Measurements from ENCODE around the gene VWA2.
"Not testable (repeated sequence)": the region's sequence is repeated elsewhere in the genome, so short reads cannot be mapped to it uniquely, and the experiment has no call there.

The VWA2 gene

GRCh38 chr10:114319406-114320248, 80.6 kb downstream of the VWA2 start:
- no peak for DNase-seq (ENCODE audit: low read depth in 2 of 2)

- DNase-seq (ENCODE audit: low read depth in 2 of 2): no peak
Measured at GRCh38 chr10:114320249-114321116, 81.4 kb downstream of the VWA2 start.

- DNase-seq (ENCODE audit: low read depth in 2 of 2): no peak
Measured at GRCh38 chr10:114322344-114322743, 83.3 kb downstream of the VWA2 start.

- DNase-seq (ENCODE audit: low read depth in 2 of 2): no peak
Measured at GRCh38 chr10:114323023-114323422, 84.0 kb downstream of the VWA2 start.

GRCh38 chr10:114326795-114327194, 87.7 kb downstream of the VWA2 start:
- no peak for DNase-seq (ENCODE audit: low read depth in 2 of 2)

GRCh38 chr10:114327537-114328440, 88.7 kb downstream of the VWA2 start:
- DNase-seq (ENCODE audit: low read depth in 2 of 2): no peak

- DNase-seq (ENCODE audit: low read depth in 2 of 2): no peak
Measured at GRCh38 chr10:114328441-114328812, 89.4 kb downstream of the VWA2 start.

- no peak for DNase-seq (ENCODE audit: low read depth in 2 of 2)
Measured at GRCh38 chr10:114328874-114329273, 89.8 kb downstream of the VWA2 start.

GRCh38 chr10:114329634-114330365, 90.7 kb downstream of the VWA2 start:
- no peak for DNase-seq (ENCODE audit: low read depth in 2 of 2)

GRCh38 chr10:114332301-114333192, 93.5 kb downstream of the VWA2 start:
- no peak for DNase-seq (ENCODE audit: low read depth in 2 of 2)

- DNase-seq (ENCODE audit: low read depth in 2 of 2): not testable (repeated sequence)
Measured at GRCh38 chr10:114333441-114333840, 94.4 kb downstream of the VWA2 start.

GRCh38 chr10:114334301-114334700, 95.2 kb downstream of the VWA2 start:
- DNase-seq (ENCODE audit: low read depth in 2 of 2): no peak

GRCh38 chr10:114335614-114336013, 96.6 kb downstream of the VWA2 start:
- DNase-seq (ENCODE audit: low read depth in 2 of 2): no peak

GRCh38 chr10:114336823-114337509, 97.9 kb downstream of the VWA2 start:
- DNase-seq (ENCODE audit: low read depth in 2 of 2): no peak

GRCh38 chr10:114337510-114338462, 98.7 kb downstream of the VWA2 start:
- no peak for DNase-seq (ENCODE audit: low read depth in 2 of 2)

GRCh38 chr10:114340816-114341215, 101.8 kb downstream of the VWA2 start:
- no peak for DNase-seq (ENCODE audit: low read depth in 2 of 2)
